ENCODE results near the gene RICTOR. TPM values are rescaled to one million over a fixed set of nuclear protein-coding genes. Genes with fewer than 3 reads are reported as not detected.

The RICTOR gene
- total RNA-seq, 4 donors from 2014 or later: 11.1 to 32.6 (median 18.2) TPM

DNA sequence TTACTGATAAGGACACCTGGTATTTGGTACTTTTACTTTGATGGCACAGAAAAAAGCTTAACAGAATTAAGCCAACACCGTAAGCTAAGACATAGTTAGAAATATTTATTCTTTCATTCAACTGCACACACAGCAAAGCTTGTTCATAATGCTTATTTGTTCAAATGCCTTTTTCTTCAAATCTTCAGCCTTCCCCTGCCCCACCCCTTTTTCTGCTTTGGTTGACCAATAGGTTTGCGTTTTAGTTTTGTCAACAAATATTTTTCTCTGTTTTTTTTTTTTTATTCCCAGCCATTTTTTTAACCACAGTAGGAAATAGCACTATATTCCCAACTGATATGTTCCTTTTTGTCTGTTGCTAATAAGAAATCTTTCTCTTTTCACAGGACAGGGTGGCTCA, 4.9 kb upstream of the RICTOR start:
- Histone ChIP-seq H3K27me3 (no peaks in the 10 kb centered on the region), H3K27ac (no peak overlapping the region), H3K36me3 (no peaks in the 10 kb centered on the region), H3K4me3 (no peak overlapping the region), H3K4me1 (peaks cover 0 to 30% (median 3%) of the 10 kb centered on the region in 3 donors), H3K9me3 (no peaks in the 10 kb centered on the region)
- no peak for TF ChIP-seq CTCF (IDR thresholded peaks at IDR 0.05)
- TF ChIP-seq POLR2A (IDR thresholded peaks at IDR 0.05): no peak
- DNase-seq: no peak
- intact Hi-C loops (cut with DNase I): no loop called here
- 81 to 87% methylated on average over 2 of the region's 2 CpGs for WGBS, 2 donors

GRCh38 chr5:39076757-39077728, 2.8 kb upstream of the RICTOR start:
- H3K4me1 ChIP-seq: peaks cover 0 to 41% (median 8%) of the 10 kb centered on the region in 3 donors
- H3K4me3 ChIP-seq: no peak overlapping the region
- TF ChIP-seq POLR2A (IDR thresholded peaks at IDR 0.05) (no peak), CTCF (IDR thresholded peaks at IDR 0.05) (no peak)
- H3K27me3 ChIP-seq: no peaks in the 10 kb centered on the region
- peak overlapping the region in 2 of 4 donors; percentile 26 to 98 for H3K27ac ChIP-seq
- no peak for DNase-seq
- 33 to 36% methylated on average over 6 of the region's 6 CpGs for WGBS, 2 donors
- H3K9me3 ChIP-seq: no peaks in the 10 kb centered on the region
- H3K36me3 ChIP-seq: no peaks in the 10 kb centered on the region
- intact Hi-C loops (cut with DNase I): no loop called here

DNA sequence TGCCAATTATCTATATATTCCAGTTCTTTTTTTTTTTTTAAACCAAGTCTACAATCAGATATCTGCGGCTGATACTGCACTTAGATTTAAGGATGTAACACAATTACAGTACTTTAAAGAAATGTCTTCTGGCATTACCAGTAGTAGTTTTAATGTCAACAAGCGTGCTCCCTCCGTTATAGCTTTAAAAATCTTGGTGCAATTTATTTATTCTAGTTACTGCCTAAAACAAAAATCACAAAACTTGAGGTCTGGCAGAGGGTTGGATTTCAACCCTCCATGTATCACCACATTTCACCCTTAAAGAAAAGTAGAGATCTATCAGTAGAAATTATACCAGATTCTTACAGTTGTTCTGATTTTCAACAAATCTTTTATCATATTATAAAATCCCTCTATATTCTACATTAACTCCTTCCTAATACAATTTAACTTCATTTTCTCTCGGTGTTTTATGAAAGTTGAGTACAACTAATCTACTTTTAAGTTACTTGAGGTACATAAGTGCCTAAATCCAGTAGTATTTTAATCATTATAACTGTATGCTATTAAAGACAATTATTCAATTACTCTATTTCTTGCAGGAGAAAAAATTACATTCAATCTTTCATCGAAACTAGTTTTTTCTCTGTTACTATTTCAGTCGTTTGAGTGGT, 2.0 kb upstream of the RICTOR start:
- Histone ChIP-seq H3K36me3 (no peaks in the 10 kb centered on the region), H3K9me3 (no peaks in the 10 kb centered on the region), H3K4me3 (no peak overlapping the region), H3K27ac (peak overlapping the region in 2 of 4 donors; percentile 26 to 98), H3K27me3 (no peaks in the 10 kb centered on the region), H3K4me1 (peaks cover 0 to 49% (median 16%) of the 10 kb centered on the region in 3 donors)
- intact Hi-C loops (cut with DNase I): no loop called here
- DNase-seq: no peak
- no peak for TF ChIP-seq POLR2A (IDR thresholded peaks at IDR 0.05)
- 68 to 71% methylated on average over 6 of the region's 6 CpGs for WGBS, 2 donors

DNA sequence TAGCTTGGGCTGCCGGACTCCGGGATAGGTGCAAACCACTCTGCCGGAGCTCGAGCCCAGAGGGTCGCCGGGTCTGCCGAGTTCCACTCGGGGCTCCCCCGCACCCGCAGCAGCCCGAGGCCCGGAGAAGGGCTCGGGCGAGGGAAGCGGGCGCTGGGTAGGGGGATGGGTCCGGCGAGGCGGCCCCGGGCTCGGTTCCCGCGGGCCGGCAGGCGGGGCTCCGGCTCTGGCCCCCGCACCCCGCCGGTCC, 507 bp downstream of the RICTOR start:
- Histone ChIP-seq H3K4me1 (peaks cover 0 to 50% (median 17%) of the 10 kb centered on the region in 3 donors), H3K27ac (peak overlapping the region; percentile 98 to 99 (median 98)), H3K27me3 (no peaks in the 10 kb centered on the region), H3K9me3 (no peaks in the 10 kb centered on the region), H3K4me3 (peak overlapping the region; percentile 90 to 99 (median 96)), H3K36me3 (peaks cover 0 to 2% (median 0%) of the 10 kb centered on the region in 3 donors)
- no peak for DNase-seq
- intact Hi-C loops (cut with DNase I): no loop called here
- no CpG with 5 or more reads among the region's 29 CpGs for WGBS, 2 donors
- TF ChIP-seq CTCF (IDR thresholded peaks at IDR 0.05) (no peak), POLR2A (IDR thresholded peaks at IDR 0.05) (no peak)

DNA sequence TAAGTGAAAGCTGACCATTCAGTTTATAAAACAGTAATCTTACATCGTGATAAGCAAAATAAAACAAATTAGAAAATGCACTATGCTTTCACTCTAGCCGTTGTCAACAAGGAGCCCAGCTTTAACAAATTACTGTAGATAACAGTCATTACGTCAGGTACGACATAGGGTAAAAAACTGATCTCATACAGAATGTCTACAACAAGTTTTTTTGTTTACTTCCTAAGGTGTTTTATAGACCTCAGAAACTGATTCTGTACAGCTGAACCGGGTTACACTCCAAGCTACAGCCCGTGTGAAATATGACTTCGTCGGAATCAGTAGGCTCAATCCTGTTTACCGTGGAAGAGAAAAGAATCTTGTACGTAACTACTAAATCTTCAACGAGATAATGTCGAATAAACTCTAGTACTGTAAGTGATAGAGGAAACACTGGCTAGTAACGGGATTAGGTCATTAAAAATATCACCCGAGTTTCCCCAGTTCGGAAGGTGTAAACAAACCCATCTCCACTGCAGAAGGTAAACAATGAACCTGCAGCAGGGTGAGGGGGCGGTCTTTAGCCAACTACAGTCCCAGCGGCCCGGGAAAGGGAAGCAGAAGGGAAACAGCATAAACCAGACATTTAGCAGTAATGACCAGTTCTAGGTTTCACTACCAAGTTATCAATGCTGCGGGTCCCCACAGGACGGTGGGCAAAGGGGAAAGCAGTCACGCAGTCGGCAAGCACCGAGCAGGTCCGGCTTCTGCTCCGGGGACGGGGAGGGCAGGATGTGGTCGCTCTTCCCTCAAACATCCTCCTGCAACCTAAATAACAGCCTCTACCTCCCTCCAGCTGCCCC, 1.1 kb downstream of the RICTOR start:
- no peak for DNase-seq

More for the DNA sequence above, 1.1 kb downstream of the RICTOR start:
- peak overlapping the region; percentile 90 to 99 (median 96) for H3K4me3 ChIP-seq
- TF ChIP-seq POLR2A (IDR thresholded peaks at IDR 0.05) (peak in 1 of 4 donors; percentile 12), CTCF (IDR thresholded peaks at IDR 0.05) (no peak)
- intact Hi-C loops (cut with DNase I): no loop called here
- peak overlapping the region; percentile 98 to 99 (median 98) for H3K27ac ChIP-seq
- H3K4me1 ChIP-seq: peaks cover 0 to 50% (median 17%) of the 10 kb centered on the region in 3 donors
- peaks cover 0 to 7% (median 0%) of the 10 kb centered on the region in 3 donors for H3K36me3 ChIP-seq
- WGBS, 2 donors: 3 to 8% methylated on average over 18 to 25 of the region's 27 CpGs
- H3K27me3 ChIP-seq: no peaks in the 10 kb centered on the region
- no peaks in the 10 kb centered on the region for H3K9me3 ChIP-seq

All from esophagus squamous epithelium (tissue), 5 donors.